Measurements from ENCODE around the gene TTC7B.

TTC7B gene

DNA sequence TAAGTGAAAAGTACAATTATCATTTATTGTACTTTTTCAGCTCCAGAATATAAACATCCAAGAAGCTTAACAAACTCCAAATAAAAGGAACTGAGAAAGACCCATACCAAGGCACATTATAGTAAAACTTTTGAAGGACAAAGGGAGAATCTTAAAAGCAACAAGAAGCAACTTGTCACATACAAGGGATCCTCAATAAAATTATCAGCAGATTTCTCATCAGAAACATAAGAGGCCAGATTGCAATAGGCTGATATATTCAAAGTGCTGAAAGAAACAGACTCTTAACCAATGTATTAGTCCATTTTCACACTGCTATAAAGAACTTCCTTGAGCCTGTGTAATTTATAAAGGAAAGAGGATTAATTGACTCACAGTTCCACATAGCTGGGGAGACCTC lies 48.3 kb downstream of the TTC7B start:
- DNase-seq: no peak

- peak; percentile 75 for DNase-seq
Measured at GRCh38 chr14:90760591-90761316, 55.5 kb downstream of the TTC7B start.

- no peak for DNase-seq
Measured at GRCh38 chr14:90760078-90760444, 56.2 kb downstream of the TTC7B start.

DNA sequence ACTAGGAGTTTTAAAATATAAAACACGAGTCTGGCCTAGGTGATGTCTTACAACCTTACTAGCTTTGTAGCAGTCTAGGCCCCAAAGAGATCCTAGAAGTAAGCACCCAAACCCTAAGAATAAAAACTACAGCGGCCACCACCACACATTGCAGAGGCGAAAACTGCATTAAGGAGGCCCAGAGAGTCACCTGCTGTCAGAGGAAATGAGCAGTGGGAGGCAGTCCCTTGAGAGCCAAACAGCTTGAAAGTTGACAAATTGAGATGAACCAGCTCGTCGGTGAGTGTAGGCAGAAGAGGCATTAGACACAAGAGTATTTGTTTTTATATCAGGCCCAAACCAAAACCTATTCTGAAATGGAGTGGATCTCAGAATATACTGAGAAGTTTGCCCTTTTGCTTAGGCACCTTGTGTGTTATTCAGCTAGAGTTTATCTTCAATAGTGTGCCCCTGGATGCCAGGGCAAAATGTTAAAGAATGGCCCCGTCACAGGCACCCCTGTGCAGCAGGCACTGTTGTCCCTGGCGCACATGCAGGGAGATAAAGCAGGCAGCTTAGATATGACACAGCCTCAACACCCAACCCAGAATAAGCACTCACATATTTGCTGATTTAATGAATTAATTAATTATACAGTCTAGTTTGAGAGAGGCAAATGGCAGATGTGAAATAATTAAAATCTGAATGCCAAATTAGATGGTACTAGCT lies 56.7 kb downstream of the TTC7B start:
- no peak for DNase-seq

GRCh38 chr14:90758959-90759358 lies 57.3 kb downstream of the TTC7B start:
- DNase-seq: no peak

DNA sequence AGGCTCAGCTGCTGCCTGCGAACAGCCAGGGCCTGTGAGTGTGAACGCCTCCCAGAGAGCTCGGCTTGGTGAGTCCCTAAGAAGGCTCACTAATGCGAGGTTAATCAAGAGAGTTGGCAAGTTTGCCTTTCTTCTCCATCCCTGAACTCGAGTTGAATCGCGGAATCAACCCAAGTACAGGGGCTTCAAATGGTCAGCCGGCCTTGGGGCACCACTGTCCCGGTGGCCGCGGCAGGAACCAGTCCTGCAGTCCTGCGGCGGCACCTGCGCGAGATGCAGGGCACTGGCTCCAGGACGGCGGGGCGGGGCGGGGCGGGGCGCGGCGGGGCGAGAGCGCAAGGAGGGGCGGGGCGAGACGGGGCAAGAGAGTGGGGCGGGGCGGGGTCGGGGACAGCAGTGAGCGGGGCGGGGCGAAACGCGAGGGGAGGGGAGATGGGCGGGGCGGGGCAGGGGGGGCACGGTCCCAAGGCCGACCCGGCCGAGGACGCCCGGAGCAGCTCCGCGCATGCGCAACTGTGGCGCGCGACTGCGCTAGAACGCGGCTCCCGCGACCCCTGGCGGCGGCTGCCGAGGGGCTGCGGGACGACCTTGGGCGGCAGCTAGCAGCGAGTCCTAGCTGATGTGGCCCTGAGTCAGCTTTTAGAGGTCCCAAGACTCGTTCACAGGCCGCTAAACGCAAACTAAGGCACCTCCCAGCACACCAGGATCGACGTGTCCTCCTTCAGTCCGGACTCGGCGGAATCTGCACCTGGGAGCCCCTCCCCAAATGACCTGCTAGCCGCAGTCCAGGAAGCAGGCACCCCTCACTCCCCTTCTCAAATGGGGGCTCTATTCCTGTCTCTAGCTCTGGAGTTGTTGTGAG lies 58.0 kb downstream of the TTC7B start:
- DNase-seq: peak; percentile 77

GRCh38 chr14:90757452-90757851 lies 58.8 kb downstream of the TTC7B start:
- DNase-seq: no peak

DNA sequence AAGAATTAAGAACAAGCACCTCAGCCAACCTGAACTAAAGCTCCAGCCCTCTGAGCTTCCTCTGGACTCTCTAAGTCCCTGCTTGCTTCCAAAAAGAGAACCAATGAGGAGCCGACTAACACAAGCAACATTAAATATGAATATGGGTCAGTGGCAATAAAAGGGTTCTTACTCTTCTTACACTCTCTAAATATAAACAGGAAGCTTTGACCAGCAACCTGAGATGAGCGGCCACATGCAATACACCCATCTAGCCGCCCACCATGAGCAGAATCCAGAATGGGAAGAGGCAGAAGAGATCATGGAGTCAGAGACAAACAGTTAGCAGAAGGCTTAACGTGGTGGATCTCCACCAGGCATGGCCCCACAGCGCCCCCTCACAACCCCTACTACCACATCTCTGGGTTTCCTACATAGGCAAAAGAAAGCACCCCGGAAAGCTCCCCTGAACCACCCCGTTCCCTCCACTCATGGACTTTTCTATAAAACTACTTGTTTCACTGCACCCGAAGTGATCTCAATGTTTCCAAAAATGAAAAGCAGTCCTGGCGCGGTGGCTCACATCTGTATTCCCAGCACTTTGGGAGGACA lies 59.4 kb downstream of the TTC7B start:
- no peak for DNase-seq

DNA sequence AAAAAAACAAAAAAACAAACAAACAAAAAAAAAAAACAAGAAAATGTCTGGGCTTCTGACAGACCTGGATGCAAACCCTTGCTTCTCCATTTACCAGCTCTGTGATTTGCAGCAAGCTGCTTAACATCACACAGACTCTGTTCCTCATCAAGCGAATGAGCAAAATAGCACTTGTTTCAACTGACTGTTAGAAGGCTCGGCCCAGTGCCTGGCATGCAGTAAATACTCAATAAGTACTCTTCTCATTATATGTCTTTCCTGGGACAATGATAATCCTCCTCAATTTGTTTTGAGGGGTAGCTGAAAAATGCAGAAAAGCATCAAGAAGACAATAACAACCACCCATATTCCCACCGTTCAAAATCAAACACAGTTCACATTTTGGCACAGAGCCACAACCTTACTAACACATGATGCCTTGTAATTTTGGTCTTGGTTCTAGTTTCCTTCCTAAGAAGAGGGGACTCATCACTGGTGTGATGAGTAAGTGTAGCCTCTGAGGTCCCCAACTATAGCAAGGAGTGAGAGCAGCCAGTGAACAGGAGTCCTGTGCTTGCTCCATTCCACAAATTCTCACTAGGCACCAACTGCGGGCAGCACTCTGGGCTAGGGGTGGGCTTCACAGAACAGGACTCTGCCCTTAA lies 60.4 kb downstream of the TTC7B start:
- no peak for DNase-seq

- no peak for DNase-seq
Measured at GRCh38 chr14:90753456-90754005, 62.7 kb downstream of the TTC7B start.

GRCh38 chr14:90750701-90751100 lies 65.5 kb downstream of the TTC7B start:
- no peak for DNase-seq

DNA sequence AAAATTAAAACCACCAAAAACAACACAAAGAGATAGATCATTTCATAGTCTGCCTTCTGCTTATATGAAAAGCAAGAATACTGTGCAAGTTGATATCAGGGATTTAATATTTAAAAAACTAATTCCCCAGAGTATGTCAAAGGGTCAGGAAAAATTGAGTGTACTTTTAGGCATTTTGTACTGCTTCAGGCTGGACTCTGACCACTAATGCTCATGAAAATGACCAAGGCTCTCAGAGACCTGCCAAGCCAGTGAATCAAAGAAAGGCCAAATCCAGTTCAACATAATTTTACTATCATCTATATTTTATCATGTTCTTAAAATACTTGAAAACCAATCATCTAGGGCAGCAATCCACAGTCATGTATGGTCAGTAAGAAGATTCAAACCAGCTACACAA lies 66.0 kb downstream of the TTC7B start:
- DNase-seq: no peak

- no peak for DNase-seq
Measured at GRCh38 chr14:90747909-90748308, 68.3 kb downstream of the TTC7B start.

DNA sequence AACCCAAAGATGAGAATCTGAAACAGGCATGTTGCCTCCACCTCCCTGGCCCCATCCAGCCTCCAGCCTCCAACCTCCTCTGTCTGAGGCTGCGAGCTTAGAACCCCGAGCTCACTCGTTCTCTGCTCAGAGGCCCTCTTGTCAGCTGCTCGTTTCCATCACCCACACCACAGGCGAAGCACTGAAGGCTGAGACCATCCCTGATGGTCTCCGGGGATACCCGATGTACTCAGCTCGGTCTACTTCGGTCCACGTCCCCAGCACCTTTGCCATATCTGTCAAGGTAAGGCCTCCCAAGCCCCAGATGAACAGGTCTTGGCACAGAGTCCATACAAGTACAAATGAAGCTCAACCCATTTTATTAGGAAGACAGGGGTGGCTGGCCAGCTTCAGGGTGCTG lies 72.4 kb downstream of the TTC7B start:
- DNase-seq: no peak

- no peak for DNase-seq
Measured at GRCh38 chr14:90743425-90743824, 72.8 kb downstream of the TTC7B start.

DNA sequence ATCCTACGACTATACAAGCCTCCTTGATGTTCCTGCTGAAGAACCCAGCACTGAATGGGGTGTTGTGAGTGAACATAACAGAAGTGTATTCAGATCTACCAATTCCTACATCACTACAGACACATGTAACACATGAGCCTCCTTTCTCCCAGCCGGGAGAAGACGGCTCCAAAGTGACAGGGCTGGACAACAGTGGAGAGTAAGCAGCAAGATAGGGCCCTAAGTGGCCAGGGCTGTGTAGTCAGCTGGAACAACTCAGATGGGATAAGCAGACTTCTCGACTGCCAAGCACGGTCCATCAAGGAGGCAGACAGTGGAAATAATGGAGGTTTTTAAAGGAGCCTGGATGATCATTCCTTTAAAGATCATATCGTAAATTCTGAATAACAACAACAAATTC lies 73.5 kb downstream of the TTC7B start:
- no peak for DNase-seq

GRCh38 chr14:90742252-90742651 lies 74.0 kb downstream of the TTC7B start:
- DNase-seq: no peak

- no peak for DNase-seq
Measured at GRCh38 chr14:90741682-90741946, 74.6 kb downstream of the TTC7B start.

GRCh38 chr14:90740946-90741681 lies 75.1 kb downstream of the TTC7B start:
- DNase-seq: no peak

GRCh38 chr14:90740081-90740480 lies 76.1 kb downstream of the TTC7B start:
- DNase-seq: no peak

DNA sequence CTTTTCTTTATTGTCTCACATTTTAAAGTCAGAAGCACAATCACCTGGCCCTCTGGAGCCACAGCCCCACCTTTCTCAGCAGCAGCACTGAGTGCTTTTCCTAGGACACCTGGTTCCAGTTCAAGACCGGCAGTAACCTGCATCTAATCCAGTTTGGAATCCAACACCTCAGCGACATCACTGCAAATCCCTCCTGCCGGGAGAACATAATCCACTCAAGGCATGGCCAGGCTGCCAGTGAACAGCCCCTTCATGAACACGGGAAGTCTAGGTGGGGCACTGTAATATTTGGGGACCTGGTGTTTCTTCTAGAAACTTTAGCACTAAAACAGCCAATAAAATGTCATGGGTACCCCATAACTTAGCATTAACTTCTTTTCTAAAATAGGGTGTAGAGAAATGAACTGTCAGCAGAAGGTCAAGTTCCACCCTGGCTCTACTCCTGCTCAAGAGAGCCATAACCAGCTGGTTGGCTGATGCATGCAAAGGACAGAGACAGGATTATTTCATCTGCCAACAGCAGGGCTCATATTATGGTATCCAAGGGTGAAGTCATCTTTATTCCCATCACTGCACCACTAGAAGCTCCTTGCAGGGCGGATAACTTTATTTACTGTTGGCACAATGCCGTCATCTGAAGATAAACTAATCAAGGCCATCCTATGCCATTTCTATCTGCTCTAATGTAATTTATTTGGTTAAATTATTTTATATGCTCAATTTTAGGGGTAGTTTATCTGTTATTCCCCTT lies 76.7 kb downstream of the TTC7B start:
- no peak for DNase-seq

Measured in NCI-H1694 (cell line).